ENCODE results near the gene SVOPL.
"Not testable (repeated sequence)": the region's sequence is repeated elsewhere in the genome, so short reads cannot be mapped to it uniquely, and the experiment has no call there.

SVOPL gene

GRCh38 chr7:138700857-138701536 is at the start of gene SVOPL:
Gene SVOPL, minus strand, starts transcription at chr7:138701362. Its CDS starts 22,317 bp downstream, at chr7:138679045.
- DNase-seq (ENCODE audit: low spot score): no peak

- no peak for DNase-seq (ENCODE audit: low spot score)
Observed at GRCh38 chr7:138750473-138750872, 49.3 kb upstream of the SVOPL start.

GRCh38 chr7:138749960-138750359 is 48.8 kb upstream of the SVOPL start:
- DNase-seq (ENCODE audit: low spot score): no peak

- DNase-seq (ENCODE audit: low spot score): no peak
Observed at GRCh38 chr7:138748666-138749065, 47.5 kb upstream of the SVOPL start.

- no peak for DNase-seq (ENCODE audit: low spot score)
Observed at GRCh38 chr7:138746073-138746472, 44.9 kb upstream of the SVOPL start.

GRCh38 chr7:138745189-138745588 is 44.0 kb upstream of the SVOPL start:
- DNase-seq (ENCODE audit: low spot score): no peak

GRCh38 chr7:138741453-138741735 is 40.2 kb upstream of the SVOPL start:
- DNase-seq (ENCODE audit: low spot score): no peak

- no peak for DNase-seq (ENCODE audit: low spot score)
Observed at GRCh38 chr7:138739859-138740258, 38.7 kb upstream of the SVOPL start.

- peak; percentile 86 for DNase-seq (ENCODE audit: low spot score)
Observed at GRCh38 chr7:138738551-138739335, 37.6 kb upstream of the SVOPL start.

- no peak for DNase-seq (ENCODE audit: low spot score)
Observed at GRCh38 chr7:138738114-138738513, 37.0 kb upstream of the SVOPL start.

- no peak for DNase-seq (ENCODE audit: low spot score)
Observed at GRCh38 chr7:138735399-138735798, 34.2 kb upstream of the SVOPL start.

GRCh38 chr7:138731733-138732132 is 30.6 kb upstream of the SVOPL start:
- DNase-seq (ENCODE audit: low spot score): not testable (repeated sequence)

GRCh38 chr7:138729444-138729843 is 28.3 kb upstream of the SVOPL start:
- no peak for DNase-seq (ENCODE audit: low spot score)

GRCh38 chr7:138727336-138728099 is 26.4 kb upstream of the SVOPL start:
- no peak for DNase-seq (ENCODE audit: low spot score)

GRCh38 chr7:138726288-138726687 is 25.1 kb upstream of the SVOPL start:
- no peak for DNase-seq (ENCODE audit: low spot score)

- DNase-seq (ENCODE audit: low spot score): no peak
Observed at GRCh38 chr7:138720286-138720685, 19.1 kb upstream of the SVOPL start.

GRCh38 chr7:138716889-138717288 is 15.7 kb upstream of the SVOPL start:
- DNase-seq (ENCODE audit: low spot score): no peak

- DNase-seq (ENCODE audit: low spot score): no peak
Observed at GRCh38 chr7:138713191-138713590, 12.0 kb upstream of the SVOPL start.

- DNase-seq (ENCODE audit: low spot score): no peak
Observed at GRCh38 chr7:138712652-138713051, 11.5 kb upstream of the SVOPL start.

- DNase-seq (ENCODE audit: low spot score): no peak
Observed at GRCh38 chr7:138710536-138711385, 9.6 kb upstream of the SVOPL start.

- DNase-seq (ENCODE audit: low spot score): no peak
Observed at GRCh38 chr7:138705167-138705566, 4.0 kb upstream of the SVOPL start.

- DNase-seq (ENCODE audit: low spot score): no peak
Observed at GRCh38 chr7:138701537-138701923, 368 bp upstream of the SVOPL start.
